ENCODE data around the gene TLR3.

DNA sequence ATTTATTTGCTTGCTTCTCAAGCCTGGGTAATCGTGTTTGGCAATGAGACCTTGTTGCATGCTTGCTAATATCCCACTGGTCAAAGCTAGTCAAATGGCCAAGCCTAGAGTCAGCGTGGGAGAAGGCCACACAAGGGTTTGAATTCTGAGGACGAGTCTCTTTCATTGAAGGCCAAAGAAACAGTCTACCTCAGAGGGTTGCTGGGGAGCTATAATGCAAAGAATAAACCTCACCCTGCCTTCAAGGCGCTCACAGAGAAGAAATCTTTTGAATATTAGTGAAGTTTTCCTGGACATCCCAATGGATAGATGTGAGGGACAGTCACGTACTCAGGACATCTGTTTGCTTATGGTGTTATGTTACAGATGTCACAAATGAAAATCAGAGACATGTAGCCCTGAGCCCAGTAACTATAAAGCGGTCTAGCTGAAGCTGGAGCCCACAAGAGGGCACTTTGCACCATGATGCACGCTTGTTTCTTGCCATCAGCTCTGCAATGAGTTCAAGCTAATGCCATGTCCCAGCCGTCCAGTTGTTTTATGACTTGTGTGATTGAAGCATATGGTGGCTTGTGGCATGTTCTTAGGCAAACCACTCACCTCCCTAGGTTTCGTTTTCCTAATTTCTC lies 1.1 kb upstream of the TLR3 start:
- peak; percentile 52 to 57 (median 53) for TF ChIP-seq CTCF (IDR thresholded peaks at IDR 0.05)
- no peak for TF ChIP-seq POLR2A (IDR thresholded peaks at IDR 0.05)
